Esophagus muscularis mucosa (tissue), 4 donors: ENCODE data around the gene CCDC183.

Experiments
- EP300 ChIP-seq: sonication (generic); formaldehyde crosslinking; IDR thresholded peaks from one replicate; pipeline ENCODE4 v1.6.1; 2017; ENCODE audit warnings: antibody characterized with exemption
- POLR2A ChIP-seq: fragments of 450-650 bp; IDR thresholded peaks from one replicate; pipeline ENCODE4 v1.6.1; 2017; ENCODE audit warnings: antibody characterized with exemption, moderate library complexity, mild to moderate bottlenecking, low read depth
- POLR2AphosphoS5 ChIP-seq, 2 donors: sonication (generic); formaldehyde crosslinking; IDR thresholded peaks; one replicate each; pipeline ENCODE4 v1.6.1; 2017; ENCODE audit warnings: antibody characterized with exemption in 2 of 2
- TF ChIP-seq, protein P1 (sequence below), 3 experiments: fragments of 200-600 bp in 2 of 3; fragments of 450-650 bp in 1 of 3; sonication (generic) in 2 of 3; IDR thresholded peaks; one replicate each; pipeline ENCODE4 v1.5.1; 2017 to 2019; ENCODE audit warnings: antibody characterized with exemption in 3 of 3, mild to moderate bottlenecking in 2 of 3, moderate library complexity in 1 of 3

DNA sequence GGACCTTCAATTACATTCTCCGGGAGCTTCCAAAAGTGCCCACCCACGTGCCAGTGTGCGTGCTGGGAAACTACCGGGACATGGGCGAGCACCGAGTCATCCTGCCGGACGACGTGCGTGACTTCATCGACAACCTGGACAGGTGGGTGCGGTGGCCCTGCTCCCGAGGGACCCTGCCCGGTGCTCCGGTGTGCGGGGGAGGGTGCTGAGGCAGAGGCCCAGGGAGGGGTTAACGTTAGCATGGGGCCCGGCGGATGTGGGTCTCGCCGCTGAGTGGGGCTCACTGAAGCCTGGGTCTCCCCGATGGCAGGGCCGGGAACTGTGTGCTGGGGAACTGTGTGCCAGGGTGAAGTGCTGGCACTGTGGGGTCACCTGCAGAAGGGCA lies 35.6 kb downstream of the CCDC183 start:
- TF ChIP-seq, protein P1, sequence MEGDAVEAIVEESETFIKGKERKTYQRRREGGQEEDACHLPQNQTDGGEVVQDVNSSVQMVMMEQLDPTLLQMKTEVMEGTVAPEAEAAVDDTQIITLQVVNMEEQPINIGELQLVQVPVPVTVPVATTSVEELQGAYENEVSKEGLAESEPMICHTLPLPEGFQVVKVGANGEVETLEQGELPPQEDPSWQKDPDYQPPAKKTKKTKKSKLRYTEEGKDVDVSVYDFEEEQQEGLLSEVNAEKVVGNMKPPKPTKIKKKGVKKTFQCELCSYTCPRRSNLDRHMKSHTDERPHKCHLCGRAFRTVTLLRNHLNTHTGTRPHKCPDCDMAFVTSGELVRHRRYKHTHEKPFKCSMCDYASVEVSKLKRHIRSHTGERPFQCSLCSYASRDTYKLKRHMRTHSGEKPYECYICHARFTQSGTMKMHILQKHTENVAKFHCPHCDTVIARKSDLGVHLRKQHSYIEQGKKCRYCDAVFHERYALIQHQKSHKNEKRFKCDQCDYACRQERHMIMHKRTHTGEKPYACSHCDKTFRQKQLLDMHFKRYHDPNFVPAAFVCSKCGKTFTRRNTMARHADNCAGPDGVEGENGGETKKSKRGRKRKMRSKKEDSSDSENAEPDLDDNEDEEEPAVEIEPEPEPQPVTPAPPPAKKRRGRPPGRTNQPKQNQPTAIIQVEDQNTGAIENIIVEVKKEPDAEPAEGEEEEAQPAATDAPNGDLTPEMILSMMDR (IDR thresholded peaks at IDR 0.05): no peak
- TF ChIP-seq POLR2AphosphoS5 (IDR thresholded peaks at IDR 0.05) (no peak), POLR2A (no peak), EP300 (no peak)
